Measurements from ENCODE around the gene PLEKHO1.
"Not testable (repeated sequence)": the region's sequence is repeated elsewhere in the genome, so short reads cannot be mapped to it uniquely, and the experiment has no call there.

The PLEKHO1 gene

GRCh38 chr1:150173141-150173585 is 23.4 kb downstream of the PLEKHO1 start:
- no peak for DNase-seq (ENCODE audit: low spot score)

- DNase-seq (ENCODE audit: low spot score) = no peak
Measured at GRCh38 chr1:150176593-150176992, 26.9 kb downstream of the PLEKHO1 start.

DNA sequence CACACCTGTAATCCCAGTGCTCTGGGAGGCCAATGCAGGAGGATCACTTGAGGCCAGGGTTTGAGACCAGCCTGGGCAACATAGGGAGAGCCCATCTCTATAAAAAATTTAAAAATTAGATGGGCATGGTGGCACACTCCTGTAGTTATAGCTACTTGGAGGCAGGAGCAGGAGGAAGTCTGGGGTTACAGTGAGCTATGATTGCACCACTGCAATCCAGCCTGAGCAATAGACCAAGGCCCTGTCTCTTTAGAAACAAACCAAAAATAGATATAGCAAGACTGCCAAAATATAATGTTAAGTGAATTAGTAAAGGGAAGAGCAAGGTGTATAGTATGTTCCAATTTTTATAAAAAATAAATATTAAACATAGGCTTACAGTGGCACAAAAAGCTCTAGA is 28.8 kb downstream of the PLEKHO1 start:
- no peak for DNase-seq (ENCODE audit: low spot score)

GRCh38 chr1:150179867-150180266 is 30.2 kb downstream of the PLEKHO1 start:
- DNase-seq (ENCODE audit: low spot score) = no peak

- DNase-seq (ENCODE audit: low spot score) = no peak
Measured at GRCh38 chr1:150180474-150180873, 30.8 kb downstream of the PLEKHO1 start.

- no peak for DNase-seq (ENCODE audit: low spot score)
Measured at GRCh38 chr1:150182247-150182646, 32.5 kb downstream of the PLEKHO1 start.

DNA sequence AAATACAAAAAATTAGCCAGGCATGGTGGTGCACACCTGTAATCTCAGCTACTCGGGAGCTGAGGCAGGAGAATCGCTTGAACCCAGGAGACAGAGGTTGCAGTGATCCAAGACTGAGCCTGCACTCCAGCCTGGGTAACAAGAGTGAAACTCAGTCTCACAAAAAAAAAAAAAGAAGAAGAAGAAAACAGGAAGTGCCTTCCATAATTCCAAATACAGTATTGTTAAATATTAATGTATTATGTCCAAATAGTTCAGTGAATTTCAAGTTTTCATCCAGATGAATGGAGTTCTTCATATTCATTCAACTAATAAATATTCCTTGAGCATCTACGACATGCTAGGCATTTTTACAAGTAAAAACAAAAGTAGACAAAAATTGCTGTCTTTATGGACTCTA is 33.3 kb downstream of the PLEKHO1 start:
- no peak for DNase-seq (ENCODE audit: low spot score)

DNA sequence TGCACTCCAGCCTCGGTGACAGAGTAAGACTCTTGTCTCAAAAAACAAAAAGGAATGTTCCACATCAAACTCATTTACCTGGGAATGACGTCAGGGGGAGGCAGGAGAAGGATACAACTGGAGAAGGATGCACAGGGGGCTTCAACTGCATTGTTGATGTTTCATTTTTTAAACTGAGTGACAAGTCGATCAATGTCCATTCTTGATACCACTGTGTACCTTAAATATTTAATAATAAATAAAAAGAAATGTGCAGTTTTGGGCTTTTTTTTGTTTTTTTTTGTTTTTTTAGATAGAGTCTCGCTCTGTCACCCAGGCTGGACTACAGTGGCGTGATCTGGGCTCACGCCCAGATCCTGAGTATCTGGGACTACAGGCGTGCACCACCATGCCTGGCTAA is 35.8 kb downstream of the PLEKHO1 start:
- no peak for DNase-seq (ENCODE audit: low spot score)

DNA sequence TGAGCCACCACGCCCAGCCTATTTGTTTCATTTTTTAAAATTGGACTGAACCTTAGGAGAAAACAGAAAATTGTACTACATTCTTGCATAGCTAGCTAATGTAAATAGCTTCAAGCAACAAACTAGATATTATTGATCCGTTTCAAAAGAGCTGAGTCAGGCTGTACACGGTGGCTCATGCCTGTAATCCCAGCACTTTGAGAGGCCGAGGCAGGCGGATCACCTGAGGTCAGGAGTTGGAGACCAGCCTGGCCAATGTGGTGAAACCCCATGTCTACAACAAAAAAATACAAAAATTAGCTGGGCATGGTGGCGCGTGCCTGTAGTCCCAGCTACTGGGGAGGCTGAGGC is 36.7 kb downstream of the PLEKHO1 start:
- DNase-seq (ENCODE audit: low spot score) = not testable (repeated sequence)

DNA sequence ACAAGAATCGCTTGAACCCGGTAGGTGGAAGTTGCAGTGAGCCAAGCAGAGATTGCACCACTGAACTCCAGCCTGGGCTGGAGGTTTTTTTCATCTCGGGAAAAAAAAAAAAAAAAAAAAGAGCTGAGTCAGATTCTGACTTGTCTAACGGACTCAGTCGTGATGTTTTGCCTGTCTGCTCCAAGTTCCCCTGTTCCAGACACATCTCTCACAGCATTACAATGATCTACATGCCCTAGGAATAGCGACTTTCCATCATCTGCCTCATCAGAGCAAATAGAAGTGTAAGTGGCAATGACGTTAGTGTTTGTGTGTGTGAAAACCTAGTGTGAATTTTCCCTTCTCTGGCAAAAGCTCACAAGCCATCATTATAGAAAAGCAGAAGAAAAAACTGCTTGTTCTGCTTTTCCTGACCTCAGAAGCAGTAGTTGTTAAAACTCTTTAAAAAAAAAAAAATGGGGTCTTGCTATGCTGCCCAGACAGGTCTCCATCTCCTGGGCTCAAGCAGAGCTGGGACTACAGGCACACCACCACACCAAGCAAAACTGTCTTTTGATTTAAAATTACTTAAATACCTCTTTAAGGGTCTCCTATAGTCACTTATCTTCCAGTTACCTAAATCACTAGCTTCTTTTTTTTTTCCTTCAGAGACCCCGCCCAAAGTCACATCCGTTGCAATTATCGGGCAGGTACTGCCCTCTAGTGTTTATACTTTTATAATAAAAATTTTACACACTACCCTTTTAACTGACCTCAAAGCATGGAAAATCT is 37.3 kb downstream of the PLEKHO1 start:
- peak; percentile 48 for DNase-seq (ENCODE audit: low spot score)

DNA sequence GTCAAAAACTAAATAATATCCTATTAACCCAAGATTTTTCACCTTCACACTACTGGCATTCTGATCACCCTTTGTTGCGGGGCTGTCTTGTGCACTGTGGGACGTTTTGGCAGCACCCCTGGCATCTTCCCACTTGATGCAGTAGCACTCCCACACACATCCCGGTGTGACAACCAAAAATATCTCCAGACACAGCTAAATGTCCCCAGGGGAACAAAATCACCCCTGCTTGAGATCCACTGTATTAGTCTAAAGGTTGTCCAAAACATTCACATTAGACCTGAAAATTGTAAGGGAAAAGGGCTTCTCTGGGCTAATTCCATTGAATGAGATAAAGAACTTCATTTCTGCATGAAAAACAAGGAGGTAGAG is 37.8 kb downstream of the PLEKHO1 start:
- no peak for DNase-seq (ENCODE audit: low spot score)

- no peak for DNase-seq (ENCODE audit: low spot score)
Measured at GRCh38 chr1:150192012-150192411, 42.3 kb downstream of the PLEKHO1 start.

DNA sequence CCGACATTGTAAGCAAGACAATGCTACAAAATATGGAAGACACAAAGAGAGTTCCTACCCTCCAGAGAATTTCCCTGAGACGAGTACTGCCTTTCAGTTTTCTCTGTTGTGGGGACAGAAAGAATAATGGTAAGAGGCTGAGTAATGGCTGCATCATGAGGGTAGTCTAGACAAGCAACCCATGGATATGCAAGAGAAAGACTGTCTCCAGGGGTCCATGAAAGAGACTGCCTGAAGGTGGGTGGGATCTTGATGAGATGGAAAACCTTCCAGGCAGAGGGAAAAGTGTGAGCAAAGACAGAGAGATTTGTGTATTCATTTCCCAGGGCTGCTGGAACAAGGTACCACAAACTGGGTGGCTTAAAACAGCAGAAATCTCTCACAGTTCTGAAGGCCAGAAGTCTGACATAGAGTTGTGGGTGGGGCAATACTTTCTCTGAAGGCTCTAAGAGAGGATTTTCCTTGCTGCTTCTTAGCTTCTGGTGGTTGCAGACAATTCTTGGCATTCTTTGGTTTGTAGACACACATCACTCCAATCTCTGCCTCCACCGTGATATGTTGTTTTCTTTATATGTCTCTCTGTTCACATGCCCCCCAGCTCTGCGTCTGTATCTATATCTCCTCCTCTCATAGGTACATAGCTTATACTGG is 44.8 kb downstream of the PLEKHO1 start:
- no peak for DNase-seq (ENCODE audit: low spot score)

DNA sequence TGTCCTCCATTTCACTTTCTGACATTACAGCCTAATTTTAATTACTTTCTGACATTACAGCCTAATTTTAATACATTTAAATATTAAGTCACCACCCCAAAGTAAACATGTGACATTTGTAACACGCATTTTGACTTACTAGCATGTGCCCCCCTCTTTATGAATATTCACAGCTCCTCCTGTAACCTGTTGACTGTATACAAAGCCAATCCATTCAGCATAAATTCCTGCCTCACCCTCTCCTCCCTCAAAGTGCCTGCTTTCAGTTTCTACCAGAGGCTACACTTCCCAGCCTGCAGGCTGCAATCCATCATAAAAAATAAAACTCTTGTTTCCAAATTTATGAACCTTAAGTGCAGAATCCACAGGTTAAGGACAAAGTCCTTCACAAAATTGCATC is 46.7 kb downstream of the PLEKHO1 start:
- DNase-seq (ENCODE audit: low spot score) = no peak

DNA sequence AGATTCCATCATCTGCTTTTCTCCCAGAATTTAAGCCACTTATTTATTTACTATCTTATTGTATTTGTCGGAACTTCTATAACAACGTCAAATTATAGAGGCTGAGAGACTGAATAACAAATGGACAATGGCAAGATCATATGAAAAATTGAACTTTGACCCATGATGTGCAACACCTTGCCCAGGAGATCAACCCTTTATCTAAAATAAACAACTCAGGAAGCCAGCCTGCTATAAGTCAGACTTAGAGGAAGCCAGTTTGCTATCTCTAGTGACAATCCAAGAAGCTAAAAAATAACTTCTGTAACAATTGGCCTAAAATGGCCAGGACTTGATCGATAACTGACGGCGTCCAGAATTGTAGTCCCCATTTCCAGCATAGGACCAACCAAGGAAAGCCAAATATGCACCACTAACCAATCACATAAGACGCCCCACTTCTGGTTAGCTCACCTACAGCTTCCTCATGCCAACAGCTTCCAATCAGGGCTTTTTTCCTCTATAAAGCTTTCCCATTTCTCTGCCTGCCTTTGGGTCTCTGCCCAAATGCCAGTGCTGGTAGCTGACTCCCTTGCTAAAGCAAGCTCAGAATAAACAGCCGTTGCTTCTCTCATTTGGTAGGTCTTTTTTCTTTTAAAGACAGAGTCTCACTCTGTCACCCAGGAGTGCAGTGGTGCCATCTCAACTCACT is 57.7 kb downstream of the PLEKHO1 start:
- DNase-seq (ENCODE audit: low spot score) = no peak

DNA sequence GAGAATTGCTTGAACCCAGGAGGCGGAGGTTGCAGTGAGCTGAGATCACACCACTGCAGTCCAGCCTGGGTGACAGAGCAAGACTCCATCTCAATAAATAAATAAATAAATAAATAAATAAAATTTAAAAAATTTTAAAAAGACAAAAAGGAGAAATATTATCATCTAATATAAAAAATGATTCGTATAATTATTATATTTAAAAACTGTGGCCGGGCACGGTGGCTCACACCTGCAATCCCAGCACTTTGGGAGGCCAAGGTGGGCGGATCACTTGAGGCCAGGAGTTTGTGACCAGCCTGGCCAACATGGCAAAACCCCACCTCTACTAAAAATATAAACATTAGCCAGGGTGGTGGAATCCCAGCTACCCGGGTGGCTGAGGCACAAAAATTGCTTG is 58.7 kb downstream of the PLEKHO1 start:
- DNase-seq (ENCODE audit: low spot score) = not testable (repeated sequence)

Data from kidney capillary endothelial cell (primary cell).